ENCODE data around the gene IFNA2.

Gene IFNA2

DNA sequence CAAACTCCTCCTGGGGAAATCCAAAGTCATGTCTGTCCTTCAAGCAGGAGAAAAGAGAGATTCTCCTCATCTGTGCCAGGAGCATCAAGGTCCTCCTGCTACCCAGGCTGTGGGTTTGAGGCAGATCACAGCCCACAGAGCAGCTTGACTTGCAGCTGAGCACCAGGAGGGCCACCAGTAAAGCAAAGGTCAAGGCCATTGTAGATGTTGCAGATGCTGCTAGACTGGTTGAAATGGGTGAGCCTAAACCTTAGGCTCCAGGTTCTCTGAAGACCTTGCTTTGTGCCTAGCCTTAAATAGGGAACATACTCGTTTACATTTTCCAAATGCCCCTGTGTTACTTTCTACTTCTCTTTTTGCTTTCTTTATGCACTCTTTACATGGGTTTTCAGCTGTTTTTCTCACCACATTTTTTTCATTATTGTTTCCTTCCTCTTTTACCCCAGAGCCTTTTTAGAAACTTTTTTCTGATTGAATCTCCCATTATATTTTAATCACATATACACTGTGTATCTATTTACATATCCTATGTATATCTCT lies at the start of gene IFNA2:
TSS of gene IFNA2 (minus strand) at position 268 of the 540 bp plus-strand sequence. CDS start at position 199, 69 bp downstream.
- TF ChIP-seq, protein P1, sequence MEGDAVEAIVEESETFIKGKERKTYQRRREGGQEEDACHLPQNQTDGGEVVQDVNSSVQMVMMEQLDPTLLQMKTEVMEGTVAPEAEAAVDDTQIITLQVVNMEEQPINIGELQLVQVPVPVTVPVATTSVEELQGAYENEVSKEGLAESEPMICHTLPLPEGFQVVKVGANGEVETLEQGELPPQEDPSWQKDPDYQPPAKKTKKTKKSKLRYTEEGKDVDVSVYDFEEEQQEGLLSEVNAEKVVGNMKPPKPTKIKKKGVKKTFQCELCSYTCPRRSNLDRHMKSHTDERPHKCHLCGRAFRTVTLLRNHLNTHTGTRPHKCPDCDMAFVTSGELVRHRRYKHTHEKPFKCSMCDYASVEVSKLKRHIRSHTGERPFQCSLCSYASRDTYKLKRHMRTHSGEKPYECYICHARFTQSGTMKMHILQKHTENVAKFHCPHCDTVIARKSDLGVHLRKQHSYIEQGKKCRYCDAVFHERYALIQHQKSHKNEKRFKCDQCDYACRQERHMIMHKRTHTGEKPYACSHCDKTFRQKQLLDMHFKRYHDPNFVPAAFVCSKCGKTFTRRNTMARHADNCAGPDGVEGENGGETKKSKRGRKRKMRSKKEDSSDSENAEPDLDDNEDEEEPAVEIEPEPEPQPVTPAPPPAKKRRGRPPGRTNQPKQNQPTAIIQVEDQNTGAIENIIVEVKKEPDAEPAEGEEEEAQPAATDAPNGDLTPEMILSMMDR (IDR thresholded peaks at IDR 0.05): no peak

DNA sequence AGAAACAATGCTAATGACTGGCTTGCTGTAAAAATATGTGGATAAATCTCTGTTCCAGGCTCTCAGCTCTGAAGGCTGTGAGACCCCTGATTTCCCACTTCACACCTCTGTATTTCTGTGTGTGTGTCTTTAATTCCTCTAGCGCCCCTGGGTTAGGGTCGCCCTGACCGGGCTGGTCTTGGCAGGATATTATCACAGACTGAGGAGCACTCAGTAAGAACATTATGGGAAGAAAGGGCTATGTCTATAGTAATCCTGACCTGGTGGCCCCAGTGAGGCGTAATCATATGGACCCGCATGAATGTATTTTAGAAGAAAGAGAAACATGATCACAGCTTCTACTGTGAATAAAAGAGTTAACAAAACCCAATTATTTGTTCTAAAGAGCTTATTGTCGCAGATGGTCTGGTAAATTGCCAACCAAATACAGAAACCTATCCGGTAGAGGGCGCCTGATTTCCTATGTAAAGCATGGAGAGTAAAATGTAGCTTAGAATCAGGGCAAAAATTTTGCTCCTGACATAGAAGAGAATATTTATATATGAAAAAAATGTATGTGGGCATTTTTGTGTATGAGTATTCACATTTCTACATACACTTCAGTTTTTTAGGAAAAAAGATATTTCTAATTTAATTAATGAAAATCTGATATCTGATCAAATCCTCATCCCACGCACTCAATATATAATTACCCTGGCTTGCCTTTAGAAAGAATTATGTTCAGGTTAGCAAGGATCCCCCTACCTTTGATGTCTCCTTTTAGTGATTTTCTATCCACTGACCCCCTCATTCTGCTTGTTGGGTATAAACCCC lies 49.2 kb upstream of the IFNA2 start:
- TF ChIP-seq, protein P1 (IDR thresholded peaks at IDR 0.05): peak; percentile 77

DNA sequence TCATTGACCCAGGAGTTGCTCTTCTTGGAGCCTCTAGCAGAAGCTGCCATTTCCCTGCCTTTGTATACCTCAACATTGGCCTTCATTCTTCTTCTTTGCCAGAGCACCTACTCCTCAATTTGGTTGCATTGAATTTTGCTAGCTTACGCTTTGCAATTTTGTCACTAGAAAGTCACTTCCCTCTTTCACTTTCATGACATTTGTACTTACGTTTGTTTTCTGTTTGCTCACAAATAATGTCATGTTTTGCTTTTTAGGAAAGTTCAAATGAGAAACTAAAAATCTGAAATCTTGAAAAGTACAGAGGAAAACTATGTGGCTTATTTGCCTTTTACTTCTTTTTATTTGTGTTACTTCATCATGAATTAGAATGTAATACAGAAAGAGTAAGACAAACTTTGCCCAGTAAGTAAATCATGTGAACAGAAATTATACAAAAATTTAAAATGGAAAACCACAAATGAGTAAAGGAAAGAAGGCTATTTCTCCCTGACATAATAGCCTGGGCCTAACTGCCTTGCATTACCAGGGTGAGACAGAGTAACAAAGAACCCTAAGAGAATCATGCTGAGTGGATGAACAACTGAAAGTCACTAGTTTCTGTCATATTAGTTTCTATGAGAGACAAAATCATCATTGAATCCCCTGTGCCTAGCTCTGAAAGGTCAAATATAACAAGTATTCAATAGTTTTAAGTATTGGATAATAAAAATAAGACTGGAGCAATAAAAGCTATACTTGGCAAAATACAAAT lies 47.7 kb upstream of the IFNA2 start:
- TF ChIP-seq, protein P1 (IDR thresholded peaks at IDR 0.05): no peak

DNA sequence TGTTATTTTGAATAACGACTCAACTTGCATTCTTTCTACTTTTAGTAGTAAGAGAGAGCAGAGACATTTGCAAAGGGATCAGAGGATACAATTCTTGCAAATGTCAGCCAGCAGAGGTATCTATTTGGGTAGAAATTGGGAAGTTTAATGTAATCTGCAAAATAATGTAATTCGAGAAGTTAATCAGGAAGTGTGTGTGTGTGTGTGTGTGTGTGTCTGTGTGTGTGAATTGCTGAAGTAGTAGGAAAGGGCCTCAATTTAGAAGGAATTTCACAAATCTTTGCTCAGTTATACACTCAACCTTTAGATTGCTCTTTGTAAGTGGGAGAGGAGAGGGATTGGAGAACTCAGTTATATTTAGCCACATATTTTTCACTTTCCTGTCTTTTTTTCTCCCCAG lies 44.0 kb upstream of the IFNA2 start:
- TF ChIP-seq, protein P1 (IDR thresholded peaks at IDR 0.05): no peak

DNA sequence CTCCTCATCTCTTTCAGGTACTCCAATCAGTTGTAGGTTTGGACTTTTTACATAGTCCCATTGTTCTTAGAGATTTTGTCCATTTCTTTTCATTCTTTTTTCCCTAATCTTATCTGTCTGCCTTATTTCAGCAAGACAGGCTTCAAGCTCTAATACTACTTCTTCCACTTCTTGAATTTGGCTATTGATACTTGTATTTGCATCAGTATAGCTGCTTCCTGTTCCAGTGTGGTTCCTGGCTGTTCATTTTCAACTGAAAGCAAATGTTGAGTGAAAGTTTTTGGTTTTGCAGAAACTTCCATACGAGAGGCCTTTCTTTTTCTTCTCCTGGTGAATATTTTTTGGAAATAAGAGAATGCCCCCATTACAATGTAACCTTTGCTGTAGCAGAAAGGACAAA lies 43.0 kb upstream of the IFNA2 start:
- TF ChIP-seq, protein P1 (IDR thresholded peaks at IDR 0.05): no peak

DNA sequence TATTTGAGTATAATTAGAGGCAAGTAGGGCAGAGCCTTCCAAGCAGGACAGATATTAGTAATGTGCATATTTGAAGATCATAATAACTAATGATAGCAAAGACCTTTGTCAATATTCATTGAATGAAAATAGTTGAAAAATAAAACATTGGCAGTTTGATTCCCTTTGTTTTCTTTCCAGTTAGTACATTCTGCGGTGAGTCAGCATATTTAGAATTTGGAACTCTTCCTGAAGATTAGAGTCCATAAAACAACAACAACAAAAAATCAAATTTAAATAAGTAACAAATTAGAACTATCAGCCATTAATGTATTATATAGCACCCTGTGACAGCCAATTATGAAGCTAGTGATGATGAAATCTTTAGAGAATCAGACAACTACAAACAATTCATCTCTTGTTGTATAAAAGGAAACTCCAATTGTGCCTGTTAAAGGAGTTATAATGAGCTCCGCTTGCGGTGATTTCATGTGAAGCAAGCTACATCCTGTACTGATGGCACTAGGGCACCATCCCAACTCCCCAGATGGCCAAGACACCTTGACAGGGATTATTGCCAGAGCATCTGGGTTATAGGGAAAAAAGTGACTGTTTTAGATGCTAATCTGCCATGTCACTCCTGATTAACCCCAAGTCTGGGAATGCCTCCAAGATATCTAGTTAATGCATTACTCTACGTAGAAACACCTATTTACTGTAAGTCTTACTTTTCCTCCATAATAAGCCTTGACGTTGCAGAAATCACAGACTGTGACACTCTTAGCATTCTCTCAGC lies 30.5 kb upstream of the IFNA2 start:
- TF ChIP-seq, protein P1 (IDR thresholded peaks at IDR 0.05): no peak
